AG09319 (cell line): Measurements from ENCODE around the gene NARF.

Source experiments
- DNase-seq: peaks from one replicate; pipeline ENCODE4 v3.0.0-alpha.2; 2010; ENCODE audit warnings: low read depth; ENCODE audit errors: extremely low read depth
- TF ChIP-seq, protein P1 (sequence below): IDR thresholded peaks from 2 replicates; pipeline ENCODE4 v1.5.1; 2011; ENCODE audit warnings: low read depth, mild to moderate bottlenecking, inconsistent platforms, low read length, moderate library complexity

NARF gene

GRCh38 chr17:82439194-82439828 lies 19.2 kb upstream of the NARF start:
- DNase-seq = no peak
- TF ChIP-seq, protein P1, sequence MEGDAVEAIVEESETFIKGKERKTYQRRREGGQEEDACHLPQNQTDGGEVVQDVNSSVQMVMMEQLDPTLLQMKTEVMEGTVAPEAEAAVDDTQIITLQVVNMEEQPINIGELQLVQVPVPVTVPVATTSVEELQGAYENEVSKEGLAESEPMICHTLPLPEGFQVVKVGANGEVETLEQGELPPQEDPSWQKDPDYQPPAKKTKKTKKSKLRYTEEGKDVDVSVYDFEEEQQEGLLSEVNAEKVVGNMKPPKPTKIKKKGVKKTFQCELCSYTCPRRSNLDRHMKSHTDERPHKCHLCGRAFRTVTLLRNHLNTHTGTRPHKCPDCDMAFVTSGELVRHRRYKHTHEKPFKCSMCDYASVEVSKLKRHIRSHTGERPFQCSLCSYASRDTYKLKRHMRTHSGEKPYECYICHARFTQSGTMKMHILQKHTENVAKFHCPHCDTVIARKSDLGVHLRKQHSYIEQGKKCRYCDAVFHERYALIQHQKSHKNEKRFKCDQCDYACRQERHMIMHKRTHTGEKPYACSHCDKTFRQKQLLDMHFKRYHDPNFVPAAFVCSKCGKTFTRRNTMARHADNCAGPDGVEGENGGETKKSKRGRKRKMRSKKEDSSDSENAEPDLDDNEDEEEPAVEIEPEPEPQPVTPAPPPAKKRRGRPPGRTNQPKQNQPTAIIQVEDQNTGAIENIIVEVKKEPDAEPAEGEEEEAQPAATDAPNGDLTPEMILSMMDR = no peak

DNA sequence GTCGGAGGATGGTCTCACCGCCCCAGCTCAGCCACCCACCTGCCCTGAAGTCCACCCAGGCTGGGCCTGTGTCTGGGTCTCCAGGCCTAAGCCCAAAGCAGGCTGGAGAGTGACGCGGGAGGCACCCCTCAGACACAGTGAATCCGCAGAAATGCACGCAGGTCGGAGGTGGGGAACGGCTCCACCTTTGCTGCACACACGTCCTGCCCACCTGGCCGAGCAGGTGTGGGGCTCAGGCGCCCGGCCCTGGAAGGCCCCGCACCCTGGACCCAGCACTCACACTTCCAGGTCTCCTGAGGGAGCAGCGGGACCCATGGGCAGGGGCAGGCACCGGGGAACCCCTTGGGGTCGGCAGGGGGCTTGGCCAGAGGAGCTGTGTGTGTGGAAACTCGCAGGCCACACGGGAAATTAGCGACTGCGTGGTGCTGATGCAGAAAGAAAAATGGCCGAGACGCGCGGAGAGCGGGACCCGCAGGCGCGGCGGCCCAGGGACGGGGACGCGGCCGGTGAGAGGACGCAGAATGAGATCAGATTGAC lies 18.6 kb upstream of the NARF start:
- TF ChIP-seq, protein P1 = no peak
- no peak for DNase-seq

- TF ChIP-seq, protein P1 = no peak
These were observed 18.0 kb upstream of the NARF start for GRCh38 chr17:82440469-82440981.

DNA sequence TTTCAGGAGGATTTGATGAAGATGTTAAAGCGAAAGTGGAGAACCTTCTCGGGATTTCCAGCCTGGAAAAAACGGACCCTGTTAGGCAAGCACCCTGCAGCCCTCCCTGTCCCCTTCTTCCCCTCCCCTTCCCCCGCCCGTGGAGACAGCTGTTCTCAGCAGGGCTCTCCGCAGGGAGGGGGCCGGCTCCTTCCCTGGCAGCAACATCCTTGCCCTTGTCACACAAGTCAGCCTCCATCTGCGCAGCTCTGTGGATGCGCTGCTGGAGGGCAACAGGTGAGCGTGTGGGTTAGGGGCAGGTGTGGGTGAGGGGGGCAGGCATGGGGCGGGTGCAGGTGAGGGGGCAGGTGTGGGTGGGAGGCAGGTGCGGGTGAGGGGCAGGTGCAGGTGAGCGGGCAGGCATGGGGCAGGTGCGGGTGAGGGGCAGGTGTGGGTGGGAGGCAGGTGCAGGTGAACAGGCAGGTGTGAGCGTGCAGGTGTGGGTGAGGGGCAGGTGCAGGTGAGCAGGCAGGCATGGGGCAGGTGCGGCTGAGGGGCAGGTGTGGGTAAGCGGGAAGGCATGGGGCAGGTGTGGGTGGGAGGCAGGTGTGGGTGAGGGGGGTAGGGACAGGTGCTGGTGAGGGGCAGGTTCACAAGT lies 17.4 kb upstream of the NARF start:
- DNase-seq = no peak
- TF ChIP-seq, protein P1 = no peak

More at GRCh38 chr17:82440469-82440981, 18.0 kb upstream of the NARF start:
- no peak for DNase-seq

DNA sequence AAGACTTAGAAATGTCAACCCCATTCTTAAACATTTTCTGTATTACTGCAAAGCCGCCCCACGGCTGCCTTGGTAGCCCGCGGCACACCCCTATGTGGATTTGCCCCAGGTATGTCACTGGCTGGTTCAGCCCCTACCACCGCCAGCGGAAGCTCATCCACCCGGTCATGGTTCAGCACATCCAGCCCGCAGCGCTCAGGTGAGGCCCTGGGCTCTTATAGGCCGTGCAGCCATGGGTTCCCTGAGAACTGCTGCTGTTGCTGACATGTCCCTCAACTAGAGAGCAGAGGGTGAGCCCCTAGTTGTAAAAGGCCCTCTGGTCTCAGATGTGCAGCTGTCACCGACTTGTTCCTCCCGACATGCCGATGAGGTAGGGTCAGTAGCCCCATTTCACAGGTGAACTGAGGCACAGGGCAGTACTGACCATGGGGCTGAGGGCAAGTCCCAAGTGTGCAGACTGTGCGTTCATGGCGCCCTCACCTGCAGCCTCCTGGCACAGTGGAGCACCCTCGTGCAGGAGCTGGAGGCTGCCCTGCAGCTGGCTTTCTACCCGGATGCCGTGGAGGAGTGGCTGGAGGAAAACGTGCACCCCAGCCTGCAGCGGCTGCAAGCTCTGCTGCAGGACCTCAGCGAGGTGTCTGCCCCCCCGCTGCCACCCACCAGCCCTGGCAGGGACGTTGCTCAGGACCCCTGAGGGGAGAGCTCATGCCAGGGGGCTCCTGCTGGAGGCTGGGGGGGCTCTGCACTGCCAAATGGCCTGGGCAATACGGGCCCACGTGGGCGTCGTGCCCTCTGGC lies 16.7 kb upstream of the NARF start:
- TF ChIP-seq, protein P1 = no peak
- no peak for DNase-seq

DNA sequence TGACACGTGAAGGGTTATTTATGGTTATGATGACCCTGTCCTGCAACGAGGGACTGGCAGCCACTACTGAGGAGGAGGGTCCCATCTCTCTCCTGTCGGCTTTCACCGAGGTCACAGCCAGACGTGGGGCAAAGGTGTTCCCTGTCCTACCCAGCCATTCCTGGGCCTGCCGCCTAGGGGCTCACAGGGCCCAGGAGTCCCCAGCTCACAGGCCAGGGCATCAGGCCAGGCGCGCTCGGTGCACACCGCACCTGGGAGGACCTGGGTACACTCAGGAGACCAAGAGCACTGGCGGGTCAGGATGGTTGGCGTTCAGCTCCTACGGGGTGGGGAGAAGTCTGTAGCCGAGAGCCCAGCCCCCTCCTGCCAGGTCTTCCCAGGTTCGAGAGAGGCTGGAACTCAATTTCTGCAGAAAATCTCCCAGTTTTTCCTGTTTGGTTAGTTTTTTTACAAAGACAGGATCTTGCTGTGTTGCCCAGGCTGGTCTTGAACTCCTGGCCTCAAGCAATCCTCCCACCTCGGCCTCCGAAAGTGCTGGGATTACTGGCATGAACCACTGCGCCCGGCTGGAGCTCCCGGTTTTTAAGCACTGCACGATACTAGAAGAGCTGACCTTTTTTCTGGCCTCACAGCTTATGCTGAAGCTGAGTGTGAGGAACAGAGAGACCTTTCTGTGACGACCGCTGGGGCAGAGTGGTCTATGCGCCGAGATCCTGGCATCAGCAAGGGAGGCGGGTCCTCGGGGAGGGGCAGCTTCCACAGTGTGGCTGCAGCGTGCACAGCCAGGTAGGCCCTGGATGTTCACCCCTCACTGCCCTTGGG lies 15.7 kb upstream of the NARF start:
- DNase-seq = no peak
- TF ChIP-seq, protein P1 = no peak
